ENCODE results near the gene NELFCD.

- TF ChIP-seq EZH2 (IDR thresholded peaks at IDR 0.05; ENCODE audit: low read length) (no peak), CTCF (optimal IDR thresholded peaks at IDR 0.05 in 1 of 3, IDR thresholded peaks at IDR 0.05 in 1 of 3, conservative IDR thresholded peaks at IDR 0.05 in 1 of 3; ENCODE audit: extremely low read depth in 1 of 3, insufficient read depth in 2 of 3, low read length in 3 of 3) (no peak)
Measured at GRCh38 chr20:59008715-59009336, 27.8 kb downstream of the NELFCD start.

Data from keratinocyte (primary cell).